HG03175 (cell line): ENCODE measurements around the gene NFKBIB.
"Not testable (repeated sequence)": the region's sequence is repeated elsewhere in the genome, so short reads cannot be mapped to it uniquely, and the experiment has no call there.

Source experiments
- ATAC-seq: cut with Tn5 transposase; IDR thresholded peaks from one replicate; pipeline ENCODE4 v1.9.1; 2021; ENCODE audit warnings: mild to moderate bottlenecking, moderate library complexity; ENCODE audit not compliant: unreplicated experiment

The NFKBIB gene

GRCh38 chr19:38899447-38900201 lies at the start of gene NFKBIB, which contains the start of gene SIRT2:
TSS of gene NFKBIB (plus strand) at chr19:38899969. CDS start at chr19:38900033, 64 bp downstream.
TSS of gene SIRT2 (minus strand) at chr19:38899618. CDS start at chr19:38899521, 97 bp downstream.
- ATAC-seq = peak; percentile 91

- ATAC-seq = peak; percentile 70
Measured at GRCh38 chr19:38850436-38850975, 49.3 kb upstream of the NFKBIB start.

GRCh38 chr19:38850976-38851621 lies 48.7 kb upstream of the NFKBIB start:
- no peak for ATAC-seq

- ATAC-seq = peak; percentile 16
Measured at GRCh38 chr19:38851622-38852230, 48.0 kb upstream of the NFKBIB start.

- ATAC-seq = no peak
Measured at GRCh38 chr19:38852231-38853044, 47.3 kb upstream of the NFKBIB start.

GRCh38 chr19:38853214-38853613 lies 46.6 kb upstream of the NFKBIB start:
- ATAC-seq = no peak

GRCh38 chr19:38854961-38855360 lies 44.8 kb upstream of the NFKBIB start:
- not testable (repeated sequence) for ATAC-seq

- ATAC-seq = not testable (repeated sequence)
Measured at GRCh38 chr19:38855751-38856150, 44.0 kb upstream of the NFKBIB start.

GRCh38 chr19:38856813-38857212 lies 43.0 kb upstream of the NFKBIB start:
- no peak for ATAC-seq

GRCh38 chr19:38859631-38860204 lies 40.1 kb upstream of the NFKBIB start:
- not testable (repeated sequence) for ATAC-seq

- ATAC-seq = no peak
Measured at GRCh38 chr19:38861368-38861767, 38.4 kb upstream of the NFKBIB start.

- ATAC-seq = no peak
Measured at GRCh38 chr19:38862321-38863059, 37.3 kb upstream of the NFKBIB start.

- no peak for ATAC-seq
Measured at GRCh38 chr19:38867171-38867780, 32.5 kb upstream of the NFKBIB start.

- no peak for ATAC-seq
Measured at GRCh38 chr19:38868551-38868950, 31.2 kb upstream of the NFKBIB start.

GRCh38 chr19:38869160-38869835 lies 30.5 kb upstream of the NFKBIB start:
- no peak for ATAC-seq

- ATAC-seq = peak; percentile 72
Measured at GRCh38 chr19:38869836-38870607, 29.7 kb upstream of the NFKBIB start.

GRCh38 chr19:38870612-38871011 lies 29.2 kb upstream of the NFKBIB start:
- ATAC-seq = no peak

GRCh38 chr19:38873400-38873799 lies 26.4 kb upstream of the NFKBIB start:
- ATAC-seq = not testable (repeated sequence)
